HG03103 (cell line): Measurements from ENCODE around the gene REXO1.
A peak's percentile ranks its signal among the peaks of the same experiment; 100 is the strongest.
"Not testable (repeated sequence)": the region's sequence is repeated elsewhere in the genome, so short reads cannot be mapped to it uniquely, and the experiment has no call there.

Experiments used
- ATAC-seq: cut with Tn5 transposase; IDR thresholded peaks from one replicate; pipeline ENCODE4 v1.9.1; 2021; ENCODE audit warnings: low read depth; ENCODE audit not compliant: unreplicated experiment

Gene REXO1

GRCh38 chr19:1875646-1876495 is 27.6 kb upstream of the REXO1 start:
- peak; percentile 68 for ATAC-seq

DNA sequence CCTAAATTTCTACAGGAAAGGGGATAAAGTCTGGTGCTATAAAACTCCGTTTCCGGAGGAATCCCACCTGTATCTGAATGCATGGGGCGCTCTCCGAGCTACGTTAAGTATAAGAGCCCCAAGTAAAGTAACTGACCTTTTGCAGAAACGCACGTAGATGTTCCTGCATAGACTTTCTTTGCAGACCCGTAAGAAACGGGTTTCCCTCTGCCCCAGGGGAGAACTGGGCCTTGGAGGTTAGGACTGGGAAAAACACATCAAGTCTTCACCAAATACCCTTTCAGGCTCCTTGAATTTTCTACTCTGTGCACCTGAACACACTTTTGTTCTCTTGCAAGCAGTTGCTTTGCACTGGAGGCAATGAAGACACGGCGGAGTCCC is 27.0 kb upstream of the REXO1 start:
- ATAC-seq: not testable (repeated sequence)

DNA sequence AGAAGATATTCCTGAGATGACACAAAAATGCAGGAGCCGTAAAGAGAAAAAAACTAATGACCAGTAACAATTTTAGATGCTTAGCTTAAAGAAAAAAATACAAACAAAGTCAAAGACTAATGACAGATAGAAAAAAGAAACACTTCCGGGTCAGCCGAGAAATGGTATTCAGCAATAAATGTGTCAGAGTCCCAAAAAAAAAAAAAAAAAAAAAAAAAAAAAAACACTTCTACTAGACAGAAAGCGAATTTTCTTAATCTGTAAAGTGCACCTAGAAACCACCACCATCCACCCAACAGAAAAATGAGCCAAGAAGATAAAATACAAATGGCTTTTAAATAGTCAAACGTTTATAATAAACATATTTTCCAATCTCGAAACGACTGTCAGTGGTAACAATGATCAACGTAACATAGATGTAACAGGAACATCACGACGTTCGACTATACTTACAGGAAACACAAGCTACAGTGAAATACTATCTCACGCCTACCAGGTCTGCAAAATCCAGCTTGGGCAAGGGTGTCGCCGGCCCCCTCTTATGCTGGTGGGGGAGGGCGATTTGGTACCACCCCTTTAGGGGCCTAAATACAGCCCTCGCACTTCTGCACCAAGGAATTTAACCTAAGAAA is 26.4 kb upstream of the REXO1 start:
- ATAC-seq: no peak

DNA sequence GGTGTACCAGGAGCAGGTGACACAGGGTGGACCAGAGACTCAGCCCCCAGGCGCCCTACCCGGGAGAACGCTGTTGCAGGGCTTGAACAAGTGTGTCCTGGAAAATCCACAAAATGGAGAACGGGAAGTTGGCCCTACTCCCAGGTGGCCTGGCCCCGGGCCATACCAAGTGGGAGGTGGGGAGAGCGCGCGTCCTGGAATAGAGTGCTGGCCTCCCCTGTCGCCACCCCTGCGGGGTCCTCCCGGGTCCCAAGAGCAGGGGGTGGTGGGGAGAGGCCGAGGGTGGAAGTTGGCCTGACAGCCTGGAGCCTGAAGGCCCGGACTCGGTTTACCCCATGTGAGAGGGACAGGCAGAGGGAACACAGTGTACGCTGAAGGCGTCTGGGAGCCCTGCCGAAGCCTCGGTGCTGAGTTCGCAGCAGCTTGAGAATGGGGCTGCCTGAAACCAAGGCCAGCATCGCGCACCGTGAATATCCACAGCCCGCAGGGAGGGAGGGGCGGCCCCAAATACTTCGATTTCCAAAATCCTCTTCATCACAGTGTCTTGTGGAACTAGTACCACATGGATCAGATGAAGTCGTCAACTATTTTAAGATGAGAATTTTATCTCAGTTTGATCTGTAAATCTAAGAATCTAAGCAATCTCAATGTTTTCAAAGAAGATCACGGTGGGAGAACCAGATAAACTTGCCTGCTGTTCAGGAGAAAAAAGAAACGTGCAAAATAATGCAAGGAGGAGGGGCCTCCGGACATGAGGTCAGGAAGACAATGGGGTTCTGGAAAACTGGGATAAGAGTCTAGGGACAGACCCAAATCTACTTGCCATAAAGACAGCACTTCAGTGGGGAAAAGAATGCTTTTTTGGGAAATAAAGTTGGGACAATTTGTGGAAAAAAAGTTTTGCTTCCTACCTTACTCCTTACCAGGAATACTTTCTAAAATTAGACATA is 25.5 kb upstream of the REXO1 start:
- no peak for ATAC-seq

DNA sequence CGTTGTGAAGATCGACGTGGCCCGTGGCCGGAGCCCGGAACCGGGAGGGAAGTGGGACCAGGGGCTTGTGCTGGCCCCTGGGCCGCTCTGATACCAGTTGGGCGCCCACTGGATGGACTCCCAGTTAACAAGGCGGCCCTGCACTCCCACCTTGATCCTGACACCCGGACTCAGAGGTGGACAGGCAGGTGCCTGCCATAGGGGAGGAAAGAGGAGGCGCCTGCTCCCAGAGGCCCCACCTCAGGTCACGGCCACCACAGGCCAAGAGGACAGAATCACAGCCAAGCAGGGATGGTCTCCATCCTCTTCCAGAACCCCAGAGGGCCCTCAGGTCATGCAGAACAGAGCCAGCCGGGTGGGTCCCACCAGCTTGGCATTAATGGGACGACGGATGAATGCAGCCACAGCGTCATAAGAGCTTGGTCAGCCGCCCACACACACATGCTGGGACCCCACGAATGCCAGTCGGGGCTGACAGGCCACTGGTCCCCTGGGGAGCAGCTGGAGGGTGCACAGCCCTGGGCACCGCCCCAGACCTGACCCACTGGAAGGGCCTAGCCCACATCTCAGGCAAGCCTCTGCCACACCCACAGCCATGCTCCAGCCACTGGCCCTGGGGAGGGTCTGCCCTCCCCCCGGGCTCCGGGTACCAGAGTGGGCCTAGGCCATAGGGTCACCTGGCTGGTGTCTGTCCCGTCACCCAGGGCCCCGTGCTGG is 24.7 kb upstream of the REXO1 start:
- no peak for ATAC-seq

DNA sequence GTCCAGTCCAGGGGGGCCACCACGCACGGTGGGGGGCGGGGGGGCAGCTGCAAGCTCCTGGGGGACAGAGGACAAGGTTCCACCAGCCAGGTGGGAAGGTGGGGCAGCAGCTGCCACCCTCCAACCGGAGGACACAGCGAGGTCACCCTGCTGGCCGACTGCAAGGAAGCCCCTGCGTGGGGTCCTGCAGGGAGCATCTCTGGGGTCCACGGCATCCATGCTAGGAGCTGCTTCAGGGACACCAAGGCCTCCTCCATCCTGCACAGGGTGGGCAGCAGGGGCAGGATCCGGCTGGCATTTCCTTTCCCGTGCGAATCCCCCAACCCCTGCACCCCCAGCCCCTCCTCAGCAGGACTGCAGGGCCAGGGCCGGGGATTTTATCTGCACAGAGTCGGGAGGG is 23.3 kb upstream of the REXO1 start:
- ATAC-seq: no peak

DNA sequence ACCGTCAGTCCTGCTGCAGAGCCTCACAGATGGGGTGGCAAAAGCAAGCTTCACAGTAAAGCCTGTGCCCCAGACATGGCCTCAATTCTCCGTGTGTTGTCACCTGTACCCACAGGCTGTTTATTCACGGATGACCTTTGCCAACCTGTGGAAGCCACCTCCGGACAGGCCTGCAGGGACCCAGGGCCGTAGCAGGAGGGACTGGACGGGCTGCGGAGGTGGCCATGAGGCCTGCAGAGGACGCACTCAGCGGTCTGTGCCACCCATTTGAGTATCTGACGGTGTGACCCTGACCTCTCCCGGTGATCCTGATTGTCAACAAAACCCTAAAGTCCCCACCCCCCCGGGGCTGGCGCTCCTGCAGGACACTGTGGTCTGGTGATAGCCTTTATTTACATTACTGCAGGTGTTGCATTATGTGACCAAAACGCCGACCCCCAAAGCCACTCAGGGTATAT is 22.9 kb upstream of the REXO1 start:
- ATAC-seq: no peak

GRCh38 chr19:1868971-1869370 is 20.7 kb upstream of the REXO1 start:
- ATAC-seq: no peak

- ATAC-seq: no peak
Observed at GRCh38 chr19:1867349-1867724, 19.1 kb upstream of the REXO1 start.

DNA sequence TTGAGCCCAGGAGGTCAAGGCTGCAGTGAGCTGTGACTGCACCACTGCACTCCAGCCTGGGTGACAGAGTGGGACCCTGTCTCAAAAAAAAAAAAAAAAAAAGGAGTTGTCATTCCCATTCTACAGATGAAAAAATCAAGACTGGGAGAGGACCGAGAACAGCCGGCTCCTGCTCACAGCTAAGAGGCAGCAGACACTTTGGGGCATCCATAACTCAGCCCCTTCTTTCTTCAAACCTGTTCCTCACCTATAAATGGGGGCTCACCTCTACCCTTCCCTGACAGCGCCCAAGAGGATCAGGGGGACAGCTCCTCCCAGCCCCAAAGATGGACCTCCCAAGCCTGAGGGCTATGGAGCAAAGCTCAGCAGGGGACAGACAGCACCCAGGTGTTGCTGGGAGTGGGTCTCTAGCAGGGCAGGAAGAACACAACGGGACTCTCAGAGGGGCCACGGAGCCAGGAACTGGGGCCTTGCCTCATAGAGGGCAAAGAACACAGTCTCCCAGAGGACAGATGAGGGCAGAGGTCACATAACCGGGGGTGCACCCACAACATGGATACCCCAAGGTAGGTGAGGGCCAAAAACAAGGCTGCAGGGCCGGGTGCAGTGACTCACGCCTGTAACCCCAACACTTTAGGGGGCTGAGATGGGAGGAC is 18.5 kb upstream of the REXO1 start:
- no peak for ATAC-seq

DNA sequence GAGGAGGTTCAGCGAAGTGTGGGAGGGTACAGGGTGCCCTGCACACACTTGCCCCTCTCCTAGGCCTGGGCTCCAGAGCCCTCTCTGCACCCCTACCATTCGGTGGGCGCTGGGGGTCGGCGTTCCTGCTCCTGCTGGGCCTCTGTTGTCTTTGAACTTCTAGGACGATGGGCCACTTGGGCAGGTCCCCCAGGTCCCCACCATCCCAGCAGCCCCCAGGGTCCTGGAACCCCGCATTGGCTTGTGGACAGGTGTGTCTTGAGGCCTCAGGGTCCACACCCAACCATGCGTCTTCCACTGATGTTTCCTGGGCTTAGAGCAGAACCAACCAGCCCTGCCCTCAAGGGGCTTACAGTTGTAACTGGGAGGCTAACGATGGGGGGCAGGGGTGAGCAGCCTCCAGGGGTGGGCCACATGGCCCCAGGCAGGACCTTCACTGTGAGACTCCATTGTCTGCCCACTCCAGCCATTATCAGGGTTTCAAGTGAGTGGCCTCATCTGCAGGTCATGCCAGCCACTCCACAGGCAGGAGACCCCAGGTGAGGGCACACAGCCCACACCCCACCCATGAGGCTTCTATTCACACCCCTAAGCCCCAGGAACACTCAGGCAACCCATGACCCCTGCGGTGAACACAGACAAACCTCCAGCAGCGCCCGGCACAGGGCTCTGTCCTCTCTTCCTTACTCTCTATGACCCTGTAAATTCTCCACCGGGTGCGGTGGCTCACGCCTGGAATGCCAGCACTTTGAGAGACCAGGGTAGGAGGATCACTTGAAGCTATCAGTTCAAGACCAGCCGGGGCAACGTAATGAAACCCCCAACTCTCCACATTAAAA is 17.1 kb upstream of the REXO1 start:
- no peak for ATAC-seq

- ATAC-seq: peak; percentile 21
Observed at GRCh38 chr19:1864480-1865171, 16.3 kb upstream of the REXO1 start.

GRCh38 chr19:1863638-1864479 is 15.6 kb upstream of the REXO1 start:
- ATAC-seq: peak; percentile 47

- no peak for ATAC-seq
Observed at GRCh38 chr19:1863328-1863637, 15.0 kb upstream of the REXO1 start, which contains the start of gene KLF16. Gene KLF16 (minus strand): TSS chr19:1863579. CDS start chr19:1863497, 82 bp downstream.

DNA sequence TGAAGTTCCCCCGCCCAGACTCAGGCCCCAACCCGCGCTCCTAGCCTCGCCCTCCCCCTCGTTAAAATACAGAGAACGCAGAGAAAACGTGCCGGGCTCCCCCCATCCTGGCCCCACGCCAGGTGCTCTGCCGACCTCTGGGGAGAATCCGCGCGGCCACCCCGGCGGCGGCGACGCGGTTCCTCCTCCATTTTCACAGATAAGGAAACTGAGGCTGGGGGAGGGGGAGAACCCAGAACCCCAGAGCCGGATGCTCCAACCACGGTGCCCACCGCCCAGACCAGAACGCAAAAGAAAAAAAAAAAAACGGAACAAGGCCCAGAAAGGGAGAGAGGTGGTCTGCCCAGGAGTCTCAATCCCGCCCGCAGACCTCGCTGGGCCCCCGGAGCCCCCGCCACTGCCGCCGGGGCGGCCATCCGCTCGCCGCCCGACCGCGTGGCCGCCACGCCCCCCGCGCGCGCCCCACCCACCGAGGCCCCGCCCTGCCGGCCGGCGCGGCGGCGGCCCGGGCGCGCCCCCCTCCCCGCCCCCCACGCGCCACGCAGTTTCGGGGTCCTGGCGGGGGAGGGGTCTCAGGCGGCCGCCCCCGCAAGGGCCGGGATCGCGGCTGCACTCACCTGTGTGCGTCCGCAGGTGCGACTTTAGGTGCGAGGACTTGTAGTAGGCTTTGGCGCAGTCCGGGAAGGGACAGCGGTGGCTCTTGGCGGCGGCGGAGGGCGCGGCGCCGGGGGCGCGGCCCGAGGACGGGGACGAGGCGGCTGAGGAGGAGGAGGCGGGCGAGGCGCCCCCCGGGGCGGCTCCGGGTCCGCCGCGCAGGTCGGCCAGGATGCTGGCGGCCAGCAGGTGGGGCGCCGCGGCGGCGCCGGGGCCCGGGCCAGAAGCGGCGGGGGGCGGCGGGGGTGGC is 14.4 kb upstream of the REXO1 start:
- no peak for ATAC-seq

- no peak for ATAC-seq
Observed at GRCh38 chr19:1862068-1862423, 13.8 kb upstream of the REXO1 start.

DNA sequence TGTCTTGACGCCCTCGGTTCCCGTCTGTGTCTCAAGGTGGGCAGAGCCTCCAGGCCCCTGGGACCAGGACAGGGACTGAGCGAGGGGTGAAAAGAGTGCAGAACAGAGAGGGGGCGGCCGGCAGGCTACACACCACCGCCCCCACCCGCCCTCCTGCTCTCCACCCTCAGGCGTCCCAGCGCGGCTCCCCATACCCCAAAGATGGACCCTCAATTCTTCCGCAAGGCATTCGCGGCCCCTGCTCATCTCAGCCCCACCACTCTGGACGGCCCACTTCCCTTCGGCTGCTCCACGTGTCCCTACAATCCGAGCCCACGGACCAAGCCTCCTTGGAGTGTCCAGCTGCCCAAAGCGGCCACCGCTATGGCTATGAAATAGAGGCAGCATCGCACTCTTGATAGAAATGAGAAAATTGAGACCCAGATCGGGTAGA is 13.3 kb upstream of the REXO1 start:
- no peak for ATAC-seq
